ENCODE measurements around the gene BCKDHA. TPM values are rescaled to one million over a fixed set of nuclear protein-coding genes. Genes with fewer than 3 reads are reported as not detected.

BCKDHA gene
- total and polyA plus RNA-seq, 8 donors: 12.1 to 35.4 (median 31.9) TPM

DNA sequence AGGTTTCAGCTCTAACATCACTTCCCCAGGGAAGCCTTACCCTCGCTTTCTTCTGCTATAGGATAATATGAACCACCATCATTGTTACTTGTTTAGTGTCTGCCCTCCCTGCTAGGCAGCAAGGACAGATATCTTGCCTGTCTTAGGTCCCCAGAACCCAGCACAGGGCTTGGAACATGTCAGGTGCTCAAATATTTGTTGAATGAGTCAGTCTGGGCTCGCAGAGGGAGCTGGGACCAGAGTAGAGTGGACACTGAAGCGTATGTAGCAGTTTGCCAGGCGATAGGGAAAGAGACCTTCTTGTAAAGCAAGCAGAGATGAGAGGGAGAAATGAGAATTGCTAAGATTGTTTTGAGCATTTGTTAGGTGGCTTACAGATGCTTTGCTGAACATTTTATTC, 11.7 kb downstream of the BCKDHA start:
- no peak overlapping the region for H3K4me3 ChIP-seq
- peaks cover 23 to 89% of the 10 kb centered on the region in 2 donors for H3K4me1 ChIP-seq
- intact Hi-C loops (cut with DNase I): no loop called here
- H3K27ac ChIP-seq: peak overlapping the region; percentile 82 to 95
- no peaks in the 10 kb centered on the region for H3K27me3 ChIP-seq
- no peaks in the 10 kb centered on the region for H3K9me3 ChIP-seq
- peak in 2 of 4 donors; percentile 54 to 69 for DNase-seq
- H3K36me3 ChIP-seq: peaks cover 0 to 26% of the 10 kb centered on the region in 2 donors
- TF ChIP-seq, protein P1, sequence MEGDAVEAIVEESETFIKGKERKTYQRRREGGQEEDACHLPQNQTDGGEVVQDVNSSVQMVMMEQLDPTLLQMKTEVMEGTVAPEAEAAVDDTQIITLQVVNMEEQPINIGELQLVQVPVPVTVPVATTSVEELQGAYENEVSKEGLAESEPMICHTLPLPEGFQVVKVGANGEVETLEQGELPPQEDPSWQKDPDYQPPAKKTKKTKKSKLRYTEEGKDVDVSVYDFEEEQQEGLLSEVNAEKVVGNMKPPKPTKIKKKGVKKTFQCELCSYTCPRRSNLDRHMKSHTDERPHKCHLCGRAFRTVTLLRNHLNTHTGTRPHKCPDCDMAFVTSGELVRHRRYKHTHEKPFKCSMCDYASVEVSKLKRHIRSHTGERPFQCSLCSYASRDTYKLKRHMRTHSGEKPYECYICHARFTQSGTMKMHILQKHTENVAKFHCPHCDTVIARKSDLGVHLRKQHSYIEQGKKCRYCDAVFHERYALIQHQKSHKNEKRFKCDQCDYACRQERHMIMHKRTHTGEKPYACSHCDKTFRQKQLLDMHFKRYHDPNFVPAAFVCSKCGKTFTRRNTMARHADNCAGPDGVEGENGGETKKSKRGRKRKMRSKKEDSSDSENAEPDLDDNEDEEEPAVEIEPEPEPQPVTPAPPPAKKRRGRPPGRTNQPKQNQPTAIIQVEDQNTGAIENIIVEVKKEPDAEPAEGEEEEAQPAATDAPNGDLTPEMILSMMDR (IDR thresholded peaks at IDR 0.05): no peak
- peak; percentile 82 for ATAC-seq

DNA sequence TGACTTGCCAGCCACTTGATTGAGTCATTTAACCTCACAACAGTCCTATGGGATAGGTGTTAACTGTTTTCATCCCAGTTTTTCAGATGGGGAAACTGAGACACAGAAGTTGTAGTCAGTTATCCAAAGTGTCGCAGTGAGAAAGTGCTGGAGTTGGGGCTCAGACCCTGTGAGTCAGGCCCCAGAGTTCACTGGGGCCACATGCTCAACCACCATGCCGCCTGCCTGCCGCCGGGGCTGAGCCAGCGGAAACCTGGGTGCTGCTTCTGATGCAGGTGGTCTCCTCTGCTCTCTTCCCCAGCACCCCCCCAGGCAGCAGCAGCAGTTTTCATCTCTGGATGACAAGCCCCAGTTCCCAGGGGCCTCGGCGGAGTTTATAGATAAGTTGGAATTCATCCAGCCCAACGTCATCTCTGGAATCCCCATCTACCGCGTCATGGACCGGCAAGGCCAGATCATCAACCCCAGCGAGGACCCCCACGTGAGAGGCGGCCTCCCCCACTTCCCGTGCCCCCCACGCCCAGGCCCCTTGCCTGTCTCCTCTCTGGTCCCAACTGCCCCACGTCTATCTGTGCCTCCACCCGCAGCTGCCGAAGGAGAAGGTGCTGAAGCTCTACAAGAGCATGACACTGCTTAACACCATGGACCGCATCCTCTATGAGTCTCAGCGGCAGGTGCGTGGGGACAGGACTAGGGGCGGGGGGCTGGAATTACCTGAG, 12.9 kb downstream of the BCKDHA start:
- no peak for DNase-seq
- no peak overlapping the region for H3K4me3 ChIP-seq
- no peaks in the 10 kb centered on the region for H3K27me3 ChIP-seq
- intact Hi-C loops (cut with DNase I): no loop called here
- no peak for ATAC-seq
- peak overlapping the region; percentile 82 to 95 for H3K27ac ChIP-seq
- H3K4me1 ChIP-seq: peaks cover 23 to 93% of the 10 kb centered on the region in 2 donors
- no peaks in the 10 kb centered on the region for H3K9me3 ChIP-seq
- TF ChIP-seq, protein P1 (IDR thresholded peaks at IDR 0.05): no peak
- H3K36me3 ChIP-seq: peaks cover 0 to 37% of the 10 kb centered on the region in 2 donors

DNA sequence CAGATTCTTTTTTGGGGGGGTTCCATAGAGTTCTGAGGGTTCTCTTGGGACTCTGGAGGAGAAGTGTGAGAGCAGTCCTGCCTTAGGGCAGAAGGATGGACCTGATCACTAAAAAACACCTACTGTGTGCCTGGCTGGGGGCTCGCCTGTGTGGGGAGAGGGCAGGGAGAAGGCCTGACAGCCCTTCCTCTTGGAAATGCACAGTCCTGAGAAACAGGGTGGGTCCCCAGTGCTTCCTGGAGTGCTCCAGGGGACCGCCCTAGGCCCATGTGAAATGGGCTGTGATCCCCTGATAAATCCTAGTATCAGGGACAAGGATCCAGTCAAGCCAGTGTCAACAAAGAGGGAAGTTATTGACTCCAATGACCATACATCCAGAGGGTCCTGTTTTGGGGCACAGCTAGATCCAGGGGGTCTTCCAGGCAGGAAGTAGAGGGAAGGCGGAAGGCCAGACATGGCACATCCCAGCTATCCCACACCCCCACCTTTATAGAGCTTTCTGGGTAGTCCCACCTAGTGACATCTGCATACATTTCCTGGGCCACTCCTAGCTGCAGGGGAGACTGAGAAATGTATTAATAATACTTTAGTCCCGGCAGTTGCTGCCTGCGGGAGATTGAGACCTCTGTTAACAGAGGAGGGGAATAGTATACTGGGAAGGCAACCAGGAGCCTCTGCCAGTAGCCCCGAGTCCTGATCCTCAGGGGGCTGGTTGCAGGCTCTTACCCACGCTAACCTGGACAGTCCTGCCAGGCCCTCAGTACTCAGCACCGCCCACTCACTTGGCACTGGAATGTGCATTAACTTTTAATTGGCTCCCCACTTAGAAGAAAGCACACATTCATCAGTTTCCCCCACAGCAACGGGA, 13.7 kb downstream of the BCKDHA start:
- DNase-seq (no peak), ATAC-seq (no peak)
- Histone ChIP-seq H3K36me3 (peaks cover 0 to 42% of the 10 kb centered on the region in 2 donors), H3K4me3 (no peak overlapping the region), H3K27ac (peak overlapping the region in 1 of 2 donors; percentile 95), H3K9me3 (no peaks in the 10 kb centered on the region), H3K27me3 (no peaks in the 10 kb centered on the region), H3K4me1 (peaks cover 23 to 91% of the 10 kb centered on the region in 2 donors)
- TF ChIP-seq, protein P1 (IDR thresholded peaks at IDR 0.05): no peak
- intact Hi-C loops (cut with DNase I): no loop called here

DNA sequence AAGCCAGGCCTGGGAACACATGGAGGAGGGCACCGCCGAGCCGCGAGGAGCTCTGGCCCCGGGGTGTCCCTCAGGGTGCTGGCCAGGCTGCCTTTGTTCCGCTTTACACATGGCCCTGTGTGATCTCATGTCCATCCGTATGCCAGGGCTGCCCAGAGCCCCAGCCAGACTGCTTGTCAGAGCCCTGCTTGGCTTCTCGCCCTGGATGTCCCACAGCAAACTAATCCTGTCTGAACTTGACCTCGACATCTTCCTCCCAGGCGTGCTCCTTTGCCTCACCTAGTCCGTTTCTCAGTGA, 14.3 kb downstream of the BCKDHA start:
- ATAC-seq (no peak), DNase-seq (no peak)
- peaks cover 23 to 86% of the 10 kb centered on the region in 2 donors for H3K4me1 ChIP-seq
- no peaks in the 10 kb centered on the region for H3K9me3 ChIP-seq
- no peaks in the 10 kb centered on the region for H3K27me3 ChIP-seq
- peak overlapping the region in 1 of 2 donors; percentile 95 for H3K27ac ChIP-seq
- H3K4me3 ChIP-seq: no peak overlapping the region
- TF ChIP-seq, protein P1 (IDR thresholded peaks at IDR 0.05): no peak
- intact Hi-C loops (cut with DNase I): no loop called here
- H3K36me3 ChIP-seq: peaks cover 0 to 42% of the 10 kb centered on the region in 2 donors

DNA sequence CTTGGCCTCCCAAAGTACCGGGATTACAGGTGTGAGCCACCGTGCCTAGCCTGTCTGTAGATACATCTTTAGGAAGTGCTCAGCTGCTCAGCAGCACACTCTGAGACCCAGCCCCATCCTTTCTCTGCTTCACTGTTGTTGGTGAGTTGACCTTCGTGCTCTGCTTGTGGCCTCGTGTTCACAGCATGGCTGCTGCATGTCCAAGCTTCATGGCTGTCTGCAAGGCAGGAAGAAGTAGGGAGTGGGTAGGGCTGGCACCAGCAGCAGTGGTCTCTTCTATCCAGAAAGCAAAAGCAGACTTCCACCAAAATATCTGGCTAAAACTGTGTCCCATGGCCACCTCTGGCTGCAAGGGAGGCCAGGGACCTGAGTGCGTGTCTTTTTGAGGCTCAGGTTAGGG, 15.3 kb downstream of the BCKDHA start:
- no peak for ATAC-seq
- intact Hi-C loops (cut with DNase I): no loop called here
- Histone ChIP-seq H3K4me3 (no peak overlapping the region), H3K36me3 (peaks cover 0 to 42% of the 10 kb centered on the region in 2 donors), H3K27ac (peak overlapping the region in 1 of 2 donors; percentile 30), H3K9me3 (no peaks in the 10 kb centered on the region), H3K27me3 (no peaks in the 10 kb centered on the region), H3K4me1 (peaks cover 19 to 76% of the 10 kb centered on the region in 2 donors)
- DNase-seq: no peak
- TF ChIP-seq, protein P1 (IDR thresholded peaks at IDR 0.05): no peak

Data from left lung (tissue), 10 donors.